Measurements from ENCODE around the gene MEGF8.
A peak's percentile ranks its signal among the peaks of the same experiment; 100 is the strongest.

The MEGF8 gene

GRCh38 chr19:42303101-42303464, 22.4 kb upstream of the MEGF8 start:
- DNase-seq, result no peak

DNA sequence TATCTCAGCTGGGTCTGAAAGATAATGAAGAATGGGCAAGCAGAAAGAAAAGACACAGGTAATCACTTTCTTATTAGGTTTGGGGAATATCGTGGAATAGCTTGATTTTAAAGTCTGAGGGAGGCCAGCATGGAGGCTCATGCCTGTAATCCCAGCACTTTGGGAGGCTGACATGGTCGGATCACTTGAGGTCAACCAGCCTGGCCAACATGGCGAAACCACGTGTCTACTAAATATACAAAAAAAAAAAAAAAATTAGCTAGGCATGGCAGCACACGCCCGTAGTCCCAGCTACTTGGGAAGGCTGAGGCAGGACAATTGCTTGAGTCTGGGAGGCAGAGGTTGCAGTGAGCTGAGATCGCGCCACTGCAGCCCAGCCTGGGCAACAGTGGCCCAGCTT, 21.6 kb upstream of the MEGF8 start:
- no peak for DNase-seq

DNA sequence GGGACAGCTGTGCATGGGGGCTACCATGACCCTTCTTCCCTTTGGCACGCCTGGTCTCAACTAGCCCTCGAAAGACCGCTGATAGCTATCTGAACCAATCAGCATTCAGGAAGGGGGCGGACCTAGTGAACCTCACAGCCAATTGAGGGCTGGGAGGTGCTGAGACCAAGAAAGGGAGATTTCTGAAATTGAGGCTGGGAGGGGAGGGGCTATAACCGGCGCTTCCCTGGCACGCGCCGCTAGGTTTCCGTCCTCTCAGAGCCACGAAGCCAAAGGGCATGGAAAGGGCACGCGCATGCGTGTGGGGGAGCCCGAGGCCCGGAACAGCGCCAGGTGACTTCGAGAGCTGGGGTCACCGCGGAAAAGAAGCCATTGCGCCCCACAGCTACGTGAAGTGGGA, 18.8 kb upstream of the MEGF8 start:
- no peak for DNase-seq

DNA sequence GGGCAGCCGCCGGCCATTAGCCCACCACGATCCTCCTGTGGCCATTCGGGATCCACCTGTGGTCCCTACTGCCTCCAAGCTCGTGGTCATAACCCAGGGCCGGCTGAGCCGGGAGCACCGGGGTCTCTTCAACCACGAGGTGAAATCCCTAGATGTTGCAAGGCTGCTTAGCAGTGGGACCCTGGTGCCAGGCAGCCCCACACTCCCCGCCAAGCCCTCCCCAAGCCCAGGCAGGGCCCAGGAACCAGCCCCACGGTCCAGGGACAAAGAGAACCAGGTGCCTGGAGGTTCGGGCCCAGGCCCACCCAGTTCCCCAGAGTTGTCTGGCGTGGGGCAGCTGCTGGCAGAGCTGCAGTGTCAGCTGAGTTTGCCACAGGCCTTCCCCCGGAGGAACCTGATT, 15.7 kb upstream of the MEGF8 start:
- DNase-seq, result no peak

DNA sequence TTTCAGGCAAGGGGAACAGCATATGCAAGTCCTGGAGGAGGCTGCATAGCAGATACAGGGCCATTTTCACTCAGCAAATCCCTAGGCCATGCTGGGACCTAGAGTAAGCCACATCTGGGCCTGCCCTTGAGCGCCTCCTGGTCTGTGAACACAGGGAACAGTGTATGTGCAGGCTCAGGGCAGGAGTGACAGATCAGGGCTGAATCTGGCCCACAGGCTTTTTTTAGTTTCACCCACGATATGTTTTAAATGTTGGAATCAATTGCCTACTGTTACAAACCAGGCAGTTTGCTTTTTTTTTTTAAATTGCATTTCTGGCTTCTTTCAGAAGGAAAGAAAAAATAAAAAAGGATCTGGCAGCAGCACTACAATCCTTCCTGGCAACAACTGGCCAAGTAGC, 13.8 kb upstream of the MEGF8 start:
- DNase-seq, result peak in 6 of 56 donors; percentile 7 to 32 (median 12)

- DNase-seq, result no peak
Observed at GRCh38 chr19:42312370-42312769, 13.1 kb upstream of the MEGF8 start.

- DNase-seq, result peak in 35 of 56 donors; percentile 4 to 68 (median 33)
Observed at GRCh38 chr19:42313096-42313839, 12.2 kb upstream of the MEGF8 start, which contains the start of gene TMEM145. TSS of gene TMEM145 (plus strand) at chr19:42313309. CDS start at chr19:42313377, 68 bp downstream.

DNA sequence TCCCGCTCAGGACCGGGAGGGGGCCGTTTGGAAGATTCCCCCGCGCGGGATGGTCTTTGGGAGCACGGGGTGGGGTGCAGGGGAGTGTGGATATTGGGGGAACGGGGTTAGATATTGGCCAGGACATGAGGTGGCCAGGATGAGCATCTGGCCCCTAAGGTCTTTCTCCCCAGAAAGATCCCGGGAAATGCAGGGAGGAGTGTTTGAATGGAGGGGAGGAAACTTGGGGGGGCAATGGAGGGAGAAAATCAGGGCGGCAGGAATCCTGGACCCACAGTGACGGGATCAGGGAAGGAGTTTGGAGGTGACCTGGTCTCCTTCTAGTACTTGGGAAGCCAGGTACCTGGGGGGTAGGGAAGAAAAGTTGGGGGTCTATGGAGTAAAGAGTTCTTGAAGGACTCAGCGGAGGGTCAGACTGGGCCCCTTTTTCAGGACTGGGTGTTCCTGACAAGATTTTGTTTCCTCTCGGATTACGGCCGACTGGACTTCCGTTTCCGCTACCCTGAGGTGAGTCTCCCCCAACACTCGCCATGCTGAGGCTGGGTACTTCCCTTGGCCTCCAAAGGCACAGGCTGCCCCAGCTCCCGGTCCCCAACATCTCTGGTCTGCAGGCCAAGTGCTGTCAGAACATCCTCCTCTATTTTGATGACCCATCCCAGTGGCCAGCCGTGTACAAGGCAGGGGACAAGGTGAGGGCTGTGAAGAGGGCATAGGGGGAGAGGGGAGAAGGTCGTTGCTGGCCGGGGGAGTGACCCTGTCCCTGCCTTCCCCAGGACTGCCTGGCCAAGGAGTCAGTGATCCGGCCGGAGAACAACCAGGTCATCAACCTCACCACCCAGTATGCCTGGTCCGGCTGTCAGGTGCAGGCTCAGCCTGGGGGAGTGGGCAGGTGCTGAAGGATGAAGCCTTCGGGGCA, 11.3 kb upstream of the MEGF8 start:
- no peak for DNase-seq

DNA sequence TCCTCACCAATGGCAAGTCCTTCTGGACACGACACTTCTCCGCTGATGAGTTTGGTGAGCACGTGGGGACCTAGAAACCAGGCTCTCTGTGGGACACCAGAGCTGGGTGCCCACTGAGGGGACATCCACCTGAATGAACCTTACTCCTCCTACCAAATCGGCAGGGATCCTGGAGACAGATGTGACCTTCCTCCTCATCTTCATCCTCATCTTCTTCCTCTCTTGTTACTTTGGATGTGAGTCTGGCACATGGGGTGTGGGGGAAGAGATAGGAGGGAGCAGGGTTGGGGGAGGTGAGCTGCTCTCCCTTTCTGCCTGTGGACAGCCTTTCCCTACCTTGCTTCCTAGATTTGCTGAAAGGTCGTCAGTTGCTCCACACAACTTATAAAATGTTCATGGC, 10.4 kb upstream of the MEGF8 start:
- no peak for DNase-seq

DNA sequence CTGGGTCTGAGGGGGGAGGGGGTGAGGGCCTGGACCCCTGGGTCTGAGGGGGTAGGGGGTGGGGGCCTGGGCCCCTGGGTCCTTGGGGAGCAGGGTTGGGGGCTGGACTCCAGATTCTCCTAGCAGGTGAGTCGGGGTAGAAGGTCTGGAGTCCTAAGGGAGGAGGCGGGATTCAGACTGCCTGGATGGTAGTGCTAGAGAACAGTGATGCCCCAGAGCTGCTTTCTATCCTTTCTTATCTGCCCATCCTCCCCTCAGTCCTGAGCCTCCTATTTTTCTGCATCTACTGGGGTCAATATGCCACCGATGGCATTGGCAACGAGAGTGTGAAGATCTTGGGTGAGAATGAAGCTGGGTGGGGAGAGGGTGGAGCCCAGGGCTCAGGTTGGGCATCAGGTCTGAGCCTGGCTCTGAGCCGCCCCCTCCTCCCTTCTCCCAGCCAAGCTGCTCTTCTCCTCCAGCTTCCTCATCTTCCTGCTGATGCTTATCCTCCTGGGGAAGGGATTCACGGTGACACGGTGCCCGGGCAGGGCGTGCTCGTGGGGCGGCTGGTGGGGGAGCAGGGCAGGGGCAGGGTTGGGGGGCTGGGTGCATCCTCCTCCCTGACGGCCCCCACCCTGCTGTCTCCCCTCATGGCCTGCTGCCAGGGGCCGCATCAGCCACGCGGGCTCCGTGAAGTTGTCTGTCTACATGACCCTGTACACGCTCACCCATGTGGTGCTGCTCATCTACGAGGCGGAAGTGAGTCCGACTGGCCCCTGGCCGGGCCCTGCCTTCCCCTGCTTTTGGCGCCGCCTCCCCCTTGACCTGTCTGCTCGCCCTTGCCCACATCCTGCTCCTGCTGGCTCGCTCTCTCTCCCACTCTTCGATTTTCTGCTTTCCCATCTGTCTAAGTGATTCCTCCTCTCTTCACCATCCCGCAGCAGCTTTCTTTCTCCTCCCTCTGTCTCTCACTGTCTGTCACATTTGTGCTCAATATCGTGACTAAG, 8.9 kb upstream of the MEGF8 start:
- peak in 4 of 56 donors; percentile 6 to 19 (median 14) for DNase-seq

DNA sequence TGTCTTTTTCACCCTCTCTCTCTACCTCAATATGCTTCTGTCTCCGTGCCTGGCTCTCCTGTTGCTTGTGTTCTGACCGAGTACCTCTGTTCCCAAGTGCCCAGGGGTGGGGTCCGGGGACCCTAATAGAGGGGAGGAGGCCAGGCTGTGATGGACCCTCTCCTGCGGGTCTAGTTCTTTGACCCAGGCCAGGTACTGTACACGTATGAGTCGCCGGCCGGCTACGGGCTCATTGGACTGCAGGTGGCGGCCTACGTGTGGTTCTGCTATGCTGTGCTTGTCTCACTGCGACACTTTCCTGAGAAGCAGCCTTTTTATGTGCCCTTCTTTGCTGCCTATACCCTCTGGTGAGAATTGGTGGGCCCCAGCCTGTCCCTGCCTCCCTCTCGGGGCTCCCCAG, 7.9 kb upstream of the MEGF8 start:
- DNase-seq, result no peak

DNA sequence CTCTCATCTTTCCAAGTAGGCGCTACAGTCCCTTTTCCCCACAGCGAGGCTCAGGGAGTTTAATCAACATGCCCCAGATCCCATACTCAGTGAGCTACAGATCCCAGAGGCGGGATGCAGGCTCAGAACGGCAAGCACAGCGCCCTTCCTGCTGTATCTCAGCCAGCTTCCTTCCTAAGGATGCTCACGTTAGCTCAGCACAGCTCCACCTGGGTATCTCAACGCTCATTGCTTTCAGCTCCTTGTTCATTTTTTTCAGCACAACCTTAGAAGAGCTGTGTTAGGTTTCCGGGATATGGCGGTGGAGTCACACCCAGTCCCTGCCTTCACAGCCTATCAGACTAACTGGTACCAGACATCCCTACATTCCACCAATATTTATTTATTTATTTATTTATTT, 3.1 kb upstream of the MEGF8 start:
- peak in 9 of 56 donors; percentile 6 to 33 (median 15) for DNase-seq

GRCh38 chr19:42323473-42323851, 2.0 kb upstream of the MEGF8 start:
- DNase-seq, result no peak

- DNase-seq, result peak in 5 of 56 donors; percentile 1 to 23 (median 12)
Observed at GRCh38 chr19:42323852-42324654, 1.4 kb upstream of the MEGF8 start.

- peak in 1 of 56 donors; percentile 37 for DNase-seq
Observed at GRCh38 chr19:42324655-42325307, 654 bp upstream of the MEGF8 start.

DNA sequence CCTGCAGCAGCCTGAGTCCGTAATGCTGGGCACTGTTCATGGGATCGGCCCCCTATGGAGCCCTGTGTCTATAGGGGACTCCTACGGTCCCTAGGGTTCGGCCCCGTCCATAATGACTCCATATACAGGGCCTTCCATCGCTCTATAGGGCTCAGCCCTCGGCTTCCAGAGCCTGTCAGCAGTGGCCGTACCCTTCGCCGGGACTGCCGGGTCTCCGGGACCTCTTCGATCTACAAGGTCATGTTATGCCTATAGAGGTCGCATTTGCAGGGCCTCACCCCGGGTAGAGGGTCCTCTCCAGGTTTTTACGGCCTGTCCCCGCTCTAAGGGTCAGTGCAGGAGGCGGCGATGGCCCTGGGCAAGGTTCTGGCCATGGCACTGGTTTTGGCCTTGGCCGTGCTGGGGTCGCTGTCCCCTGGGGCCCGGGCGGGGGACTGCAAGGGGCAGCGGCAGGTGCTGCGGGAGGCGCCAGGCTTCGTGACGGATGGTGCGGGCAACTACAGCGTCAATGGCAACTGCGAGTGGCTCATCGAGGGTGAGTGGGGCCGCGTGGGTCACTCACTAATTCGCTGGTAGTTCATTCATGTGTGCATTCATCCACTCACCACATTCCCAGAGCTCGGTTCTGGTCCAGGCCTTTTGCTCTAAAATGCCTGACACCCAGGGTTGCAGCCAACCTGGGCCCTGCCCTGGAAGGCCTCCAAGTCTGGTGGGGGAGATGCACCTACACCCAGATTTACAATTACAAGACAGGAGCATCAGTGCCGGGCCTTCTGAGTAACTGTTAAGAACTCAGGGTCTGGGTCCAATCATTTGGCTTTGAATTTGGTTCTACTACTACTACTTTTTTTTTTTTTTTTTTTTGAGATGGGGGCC, 699 bp downstream of the MEGF8 start:
- peak in 9 of 56 donors; percentile 10 to 58 (median 51) for DNase-seq

DNA sequence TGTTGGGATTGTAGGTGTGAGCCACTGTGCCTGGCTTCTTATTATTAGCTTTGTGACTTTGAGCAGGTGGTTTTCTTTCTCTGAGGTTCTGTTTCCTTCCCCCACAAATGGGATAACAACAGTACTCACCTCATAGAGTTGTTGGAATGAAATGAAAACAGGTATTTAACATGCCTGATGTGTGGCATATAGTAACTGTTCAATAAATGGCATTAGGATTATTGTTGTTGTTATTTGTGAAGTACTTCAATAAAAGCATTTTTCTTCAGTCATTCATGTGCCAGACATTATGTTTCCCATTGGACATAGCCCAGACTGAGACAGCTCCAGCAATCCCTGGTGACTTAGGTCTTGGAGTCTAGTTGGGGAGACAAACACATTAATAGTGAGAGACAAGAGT, 1.5 kb downstream of the MEGF8 start:
- no peak for DNase-seq

- no peak for DNase-seq
Observed at GRCh38 chr19:42327381-42327780, 1.9 kb downstream of the MEGF8 start.

GRCh38 chr19:42328106-42328505, 2.7 kb downstream of the MEGF8 start:
- DNase-seq, result no peak
